ENCODE measurements around the gene SHB. TPM values are rescaled to one million over a fixed set of nuclear protein-coding genes. Genes with fewer than 3 reads are reported as not detected.

Gene SHB
- total and polyA plus RNA-seq, 2 of the 13 experiments (the other 11 are each of a cell fraction or from before 2014, with no cell fraction given), result 19.4 to 20.7 TPM

GRCh38 chr9:38035873-38036272 lies 33.2 kb downstream of the SHB start (continued):
- TF ChIP-seq PRDM15 (CRISPR knock-in tag; IDR thresholded peaks at IDR 0.05) (0 out of 2 replicates have a peak, but pooled peaks have one; percentile 27), FOXK1 (CRISPR knock-in tag; IDR thresholded peaks at IDR 0.05; ENCODE audit: borderline replicate concordance, low read depth) (no peak), MYC (CRISPR knock-in tag; IDR thresholded peaks at IDR 0.05; ENCODE audit: borderline replicate concordance) (peak; percentile 41; the same call in 1 of the 2 replicates), ZBTB14 (CRISPR knock-in tag; IDR thresholded peaks at IDR 0.05) (no peak), HIVEP1 (CRISPR knock-in tag; IDR thresholded peaks at IDR 0.05) (no peak), MXD3 (CRISPR knock-in tag; IDR thresholded peaks at IDR 0.05) (no peak), PRDM4 (CRISPR knock-in tag; IDR thresholded peaks at IDR 0.05; ENCODE audit: borderline replicate concordance) (no peak), JUNB (CRISPR knock-in tag; IDR thresholded peaks at IDR 0.05; ENCODE audit: borderline replicate concordance) (peak; percentile 46; the same call in 1 of the 2 replicates), ZMYM4 (CRISPR knock-in tag; IDR thresholded peaks at IDR 0.05) (no peak), ZNF430 (CRISPR knock-in tag; IDR thresholded peaks at IDR 0.05) (no peak), RBFOX2 (IDR thresholded peaks at IDR 0.05; ENCODE audit: low read depth, low read length) (no peak), HOXD1 (CRISPR knock-in tag; IDR thresholded peaks at IDR 0.05) (no peak), RBM22 (optimal IDR thresholded peaks at IDR 0.05; ENCODE audit: low read length) (peak; percentile 99), NR3C1 (CRISPR knock-in tag; IDR thresholded peaks at IDR 0.05) (no peak), MXI1 (IDR thresholded peaks at IDR 0.05; ENCODE audit: borderline replicate concordance, low read depth, low read length) (peak; percentile 15; the same call in 1 of the 3 replicates), CSRNP2 (CRISPR knock-in tag; conservative IDR thresholded peaks at IDR 0.05; ENCODE audit: low read depth) (no peak), SMARCC2 (IDR thresholded peaks at IDR 0.05) (no peak), AHR (CRISPR knock-in tag; IDR thresholded peaks at IDR 0.05) (no peak), ZSCAN9 (CRISPR knock-in tag; IDR thresholded peaks at IDR 0.05; ENCODE audit: borderline replicate concordance) (no peak), RARA (CRISPR knock-in tag; IDR thresholded peaks at IDR 0.05) (0 out of 2 replicates have a peak, but pooled peaks have one; percentile 38), SMARCE1 (IDR thresholded peaks at IDR 0.05; ENCODE audit: borderline replicate concordance) (no peak), CENPX (CRISPR knock-in tag; IDR thresholded peaks at IDR 0.05) (no peak), CREB1 (IDR thresholded peaks at IDR 0.05) (no peak), CREB1 (CRISPR knock-in tag; IDR thresholded peaks at IDR 0.05) (no peak)

Measured in HepG2 (cell line).